SKM-1 (cell line): ENCODE results near the gene DPP10.

ENCODE experiments used
- DNase-seq: peaks from one replicate; lab custom pipeline; 2025; ENCODE audit not compliant: unreplicated experiment; lab: John Stamatoyannopoulos, UW

DPP10 gene

DNA sequence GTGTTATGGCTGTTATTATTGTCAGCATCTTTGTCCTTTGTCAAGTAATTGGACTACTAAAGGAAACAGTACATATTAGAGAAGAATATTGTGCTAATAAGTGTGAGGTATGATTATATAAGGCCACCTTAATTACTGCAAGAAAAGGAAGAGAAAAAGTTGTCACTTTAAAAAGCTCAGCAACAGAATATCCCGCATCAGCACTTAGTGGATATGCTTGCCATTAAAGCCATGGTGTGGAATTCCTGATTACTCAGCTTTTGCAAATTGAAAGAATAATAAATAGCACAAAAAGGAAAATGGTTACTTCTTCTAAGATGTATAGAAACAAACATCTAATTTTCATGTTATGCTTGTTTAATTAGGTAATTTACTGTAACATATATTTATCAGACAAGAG, 347.5 kb downstream of the DPP10 start:
- no peak for DNase-seq

DNA sequence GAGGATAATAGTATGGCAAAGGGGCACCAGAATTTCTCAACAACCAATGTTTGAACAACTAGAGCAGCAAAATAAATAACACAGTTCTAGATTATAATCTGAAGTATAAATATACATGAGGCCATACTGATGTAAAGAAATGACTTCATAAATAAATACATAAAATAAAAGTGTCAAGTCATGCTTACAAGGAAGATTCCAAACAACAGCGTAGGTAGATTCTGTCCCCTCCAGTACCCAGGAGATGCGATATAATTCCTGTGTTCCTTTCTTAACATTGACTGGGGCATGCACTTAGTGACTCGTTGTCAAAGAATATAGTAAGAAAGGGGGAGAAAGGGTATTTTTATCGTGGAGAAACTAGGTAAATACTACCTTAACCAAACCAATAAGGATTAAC, 355.1 kb downstream of the DPP10 start:
- no peak for DNase-seq

DNA sequence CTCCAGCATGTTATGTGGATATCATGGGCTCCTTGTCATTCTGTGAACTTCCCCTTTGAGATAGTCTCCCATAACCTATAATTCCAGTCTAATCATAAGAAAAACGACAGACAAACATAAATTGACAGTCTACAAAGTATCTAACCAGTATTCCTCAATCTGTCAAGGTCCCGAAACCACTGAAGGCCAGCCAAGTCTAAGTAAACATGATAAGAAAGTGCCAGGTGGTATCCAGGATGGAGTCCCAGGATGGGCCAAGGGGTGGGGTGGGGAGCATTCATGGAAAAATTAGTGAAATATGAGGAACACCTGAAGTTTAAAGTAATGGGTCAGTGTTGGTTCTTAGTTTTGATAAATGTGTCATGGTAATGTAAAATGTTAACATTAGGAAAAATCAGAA, 355.5 kb downstream of the DPP10 start:
- DNase-seq = no peak

DNA sequence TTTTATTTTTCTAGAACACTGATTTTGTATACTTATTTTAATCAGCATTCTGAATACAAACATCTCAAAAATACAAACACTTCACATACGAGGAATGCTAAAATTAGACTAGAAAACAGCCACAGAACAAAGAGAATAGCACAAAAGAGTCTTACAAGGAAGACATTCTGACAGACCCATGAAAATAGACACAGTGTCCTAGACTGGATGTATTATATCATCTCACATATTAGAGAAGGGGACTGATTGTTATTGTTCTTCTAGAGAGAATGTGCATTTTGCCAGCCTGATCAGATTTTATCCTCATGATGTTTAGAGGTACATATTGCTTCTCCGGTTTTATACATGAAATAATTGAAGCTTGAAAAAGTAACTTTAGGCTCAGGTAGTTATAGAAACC, 357.9 kb downstream of the DPP10 start:
- no peak for DNase-seq

DNA sequence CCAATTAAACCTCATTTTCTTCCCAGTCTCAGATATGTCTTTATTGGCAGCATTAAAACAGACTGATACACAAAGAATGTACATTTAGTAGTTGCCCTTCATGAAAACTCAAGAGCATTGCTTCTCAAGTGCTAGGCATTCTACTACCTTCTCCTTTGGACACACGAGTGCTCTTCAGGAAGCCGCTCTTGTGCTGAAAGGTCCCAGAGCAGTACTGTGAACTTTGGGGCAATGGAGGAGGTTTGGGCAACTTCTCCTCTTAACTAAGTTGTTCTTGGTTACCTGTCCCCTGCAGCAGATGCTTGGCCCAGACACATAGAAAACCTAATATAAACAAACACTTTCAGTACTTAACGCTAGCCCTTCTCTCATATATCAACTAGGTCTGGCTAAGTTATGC, 362.8 kb downstream of the DPP10 start:
- DNase-seq = no peak

DNA sequence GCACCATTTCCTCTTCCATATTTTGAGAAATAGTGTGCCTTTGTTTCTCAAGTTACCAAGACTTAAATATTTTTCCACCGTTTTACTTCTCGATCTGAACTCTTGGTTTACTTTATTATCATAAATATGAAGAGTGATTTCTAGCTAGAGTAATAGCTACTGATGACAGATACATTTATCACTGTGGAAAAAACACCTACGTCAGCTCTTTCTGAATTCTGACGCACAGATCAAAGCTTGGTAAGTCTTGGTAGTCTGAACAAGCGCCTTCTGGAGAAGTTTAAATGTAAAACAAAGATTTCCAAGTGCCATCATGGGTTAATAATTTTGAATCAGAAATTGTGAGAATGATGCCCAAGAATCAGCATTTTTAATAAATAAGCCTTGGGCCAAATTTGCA, 367.7 kb downstream of the DPP10 start:
- no peak for DNase-seq

DNA sequence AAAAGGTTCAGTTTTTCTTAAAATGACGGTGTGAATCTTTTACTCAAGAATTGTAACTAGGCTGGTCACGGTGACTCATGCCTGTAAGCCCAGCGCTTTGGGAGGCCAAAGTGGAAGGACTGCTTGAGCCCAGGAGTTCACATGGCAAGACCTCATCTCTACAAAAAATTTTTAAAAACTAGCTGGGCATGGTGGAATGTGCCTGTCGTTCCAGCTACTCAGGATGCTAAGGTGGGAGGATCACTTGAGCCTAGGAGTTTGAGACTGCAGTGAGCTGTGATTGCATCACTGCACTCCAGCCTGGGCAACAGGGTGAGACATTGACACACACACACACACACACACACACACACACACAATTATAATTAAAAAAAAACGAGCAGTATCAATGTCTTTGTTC, 369.8 kb downstream of the DPP10 start:
- no peak for DNase-seq

DNA sequence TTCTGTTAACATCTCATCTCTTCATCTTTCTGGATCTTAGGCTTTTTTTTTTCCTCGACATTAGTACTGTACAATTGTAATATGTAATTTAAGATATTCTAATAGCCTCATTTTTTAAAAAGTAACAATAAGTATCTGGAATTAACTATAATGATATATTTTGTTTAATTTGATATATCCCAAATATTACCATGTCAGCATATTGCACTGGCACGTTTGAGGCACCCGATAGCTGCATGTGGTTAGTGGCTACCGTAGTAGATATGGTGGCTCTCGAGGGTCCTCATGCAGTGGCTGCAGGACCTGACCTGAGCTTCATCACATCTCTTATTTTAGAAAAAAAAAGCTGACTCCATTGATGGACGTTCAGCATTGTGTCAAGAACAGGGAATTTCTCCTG, 371.9 kb downstream of the DPP10 start:
- no peak for DNase-seq

DNA sequence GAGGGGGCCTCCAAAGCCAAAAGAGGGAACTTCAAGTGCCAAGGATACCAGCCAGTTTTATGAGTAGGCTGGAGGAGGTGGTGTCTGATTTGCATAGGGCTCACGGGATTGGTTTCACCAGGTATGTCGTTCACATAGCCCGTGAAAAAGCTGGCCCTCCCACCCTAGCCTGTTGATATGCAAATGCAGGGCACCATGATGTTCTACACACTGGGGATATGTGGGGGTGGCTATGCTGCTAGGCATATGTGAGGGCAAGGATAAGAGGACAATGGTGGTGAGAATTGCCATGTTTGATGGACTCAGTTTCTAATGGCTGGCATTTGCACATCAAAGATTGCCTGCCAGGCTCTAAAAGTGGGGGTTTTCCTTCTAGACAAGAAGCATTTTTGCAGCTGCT, 378.6 kb downstream of the DPP10 start:
- DNase-seq = no peak

DNA sequence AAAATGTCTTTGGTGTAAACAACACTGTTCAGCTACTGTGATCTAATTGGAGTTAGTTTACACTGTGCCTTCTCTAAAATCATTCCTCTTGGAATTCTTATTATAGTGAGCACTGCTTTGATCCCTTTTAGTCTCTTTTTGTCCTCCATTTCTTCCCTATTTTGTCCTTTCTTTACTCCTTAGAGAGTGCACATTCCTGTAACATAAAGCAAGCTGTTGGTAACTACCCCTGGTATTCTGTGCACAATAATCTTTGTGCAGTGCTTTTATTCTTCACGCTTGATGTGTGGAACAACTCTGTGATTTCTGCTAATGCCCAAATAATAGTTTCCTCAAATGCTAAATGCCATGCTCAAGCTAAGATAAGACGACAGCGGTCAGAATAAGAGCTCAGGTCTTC, 401.5 kb downstream of the DPP10 start:
- DNase-seq = no peak

DNA sequence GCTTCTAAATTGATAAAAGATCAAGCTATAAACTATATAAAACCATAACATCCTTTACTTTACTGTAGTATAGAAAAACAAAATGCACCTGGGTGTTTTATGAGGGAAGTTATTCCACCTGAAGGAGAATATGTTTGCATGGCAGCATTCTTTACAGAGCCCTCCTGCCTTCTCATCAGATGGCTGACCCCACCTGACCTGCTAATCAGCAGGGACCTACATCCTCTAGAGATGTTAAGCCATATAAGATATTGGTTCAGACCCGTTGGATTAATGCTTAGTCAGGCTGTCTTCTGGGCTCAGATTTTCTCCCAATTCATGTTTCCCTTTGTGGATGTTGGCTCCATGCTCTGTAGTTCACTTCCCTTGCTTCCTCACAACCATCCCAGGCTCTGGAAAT, 414.8 kb downstream of the DPP10 start:
- DNase-seq = no peak

DNA sequence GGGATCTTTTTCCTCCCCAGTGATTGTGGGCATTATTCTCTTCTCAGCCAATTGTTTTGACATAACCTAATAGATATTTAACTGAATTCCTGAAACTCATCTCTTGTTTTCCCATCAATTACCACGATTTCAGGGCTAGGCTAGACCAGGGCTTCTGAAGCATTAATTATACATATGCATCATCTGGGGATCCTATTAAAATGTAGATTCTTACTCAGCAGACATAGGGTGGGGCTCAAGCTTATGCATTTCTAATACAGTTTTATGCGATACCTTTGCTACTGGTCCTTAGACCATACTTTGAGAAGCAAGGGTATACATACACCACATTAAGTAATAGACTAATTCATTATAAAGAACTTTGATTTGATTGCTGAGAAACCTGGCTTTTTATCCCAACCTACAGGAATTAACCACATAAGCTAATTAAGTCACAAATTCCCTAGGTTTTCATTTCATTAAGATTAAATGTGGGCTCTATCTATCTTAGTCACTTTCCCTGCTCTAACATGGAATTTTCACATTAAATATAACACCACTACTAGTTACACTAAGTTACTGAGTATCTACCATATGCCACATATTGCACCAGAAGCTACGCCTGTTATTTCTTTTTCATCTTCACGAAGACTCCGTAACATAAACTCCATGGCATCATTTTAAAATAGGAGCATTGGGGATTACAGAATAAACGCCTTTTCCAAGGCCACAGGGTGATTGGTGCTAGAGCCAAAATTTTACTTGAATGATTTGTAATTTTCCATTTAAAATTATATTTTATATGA, 417.5 kb downstream of the DPP10 start:
- no peak for DNase-seq

DNA sequence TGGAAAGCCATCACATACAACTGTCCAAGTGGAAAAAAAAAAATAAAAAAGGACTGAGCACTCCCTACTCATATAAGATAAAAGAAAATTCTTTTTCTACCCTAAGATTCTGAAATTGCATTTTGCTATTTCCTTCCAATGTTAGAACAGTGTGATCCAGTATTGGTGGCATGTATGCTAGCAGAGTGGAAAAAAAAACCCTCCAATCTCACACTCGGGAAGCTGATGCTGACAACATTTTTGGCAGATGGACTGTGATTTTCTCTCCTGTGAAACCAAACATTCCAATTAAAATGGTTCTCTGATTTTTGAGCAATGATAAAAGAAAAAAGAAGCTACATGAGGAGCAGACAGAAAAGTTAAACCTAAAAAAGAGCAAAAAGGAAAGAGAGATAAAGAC, 419.8 kb downstream of the DPP10 start:
- DNase-seq = no peak

DNA sequence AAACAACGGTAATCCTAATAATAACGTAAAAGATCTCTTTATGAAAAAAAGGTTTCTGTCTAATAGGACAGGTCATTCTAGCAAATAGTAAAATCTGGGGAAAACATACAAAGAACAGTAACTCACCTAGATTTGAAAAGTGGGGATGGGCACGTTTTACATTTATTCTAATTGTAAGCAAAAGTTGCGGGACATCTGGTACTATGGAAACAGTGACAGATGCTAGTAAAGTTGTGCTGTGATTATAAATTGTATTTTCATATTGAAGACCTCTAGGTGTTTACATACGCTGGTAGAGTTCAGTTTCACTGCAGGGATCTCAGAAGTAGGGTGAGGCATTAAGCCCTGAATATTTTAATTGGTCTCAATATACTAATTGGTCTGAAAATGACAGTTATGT, 422.5 kb downstream of the DPP10 start:
- no peak for DNase-seq

DNA sequence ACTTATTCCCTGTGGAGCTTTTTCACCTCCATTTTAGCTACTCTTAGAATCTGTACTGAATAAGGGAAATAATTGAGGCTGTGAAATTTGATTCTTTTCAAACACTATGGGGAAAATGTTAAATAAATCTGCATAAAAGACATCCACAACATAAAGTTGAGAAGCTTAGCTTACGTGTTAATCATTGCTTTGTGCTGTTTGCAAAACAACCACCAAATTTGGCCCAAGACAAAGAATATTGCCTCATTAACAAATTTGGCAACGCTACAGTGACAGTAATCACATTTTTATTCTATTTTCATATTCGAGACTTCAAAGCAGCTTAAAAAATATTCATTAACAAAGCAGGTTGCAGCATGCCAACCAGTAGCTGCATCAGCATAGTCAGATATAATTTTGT, 437.6 kb downstream of the DPP10 start:
- no peak for DNase-seq

DNA sequence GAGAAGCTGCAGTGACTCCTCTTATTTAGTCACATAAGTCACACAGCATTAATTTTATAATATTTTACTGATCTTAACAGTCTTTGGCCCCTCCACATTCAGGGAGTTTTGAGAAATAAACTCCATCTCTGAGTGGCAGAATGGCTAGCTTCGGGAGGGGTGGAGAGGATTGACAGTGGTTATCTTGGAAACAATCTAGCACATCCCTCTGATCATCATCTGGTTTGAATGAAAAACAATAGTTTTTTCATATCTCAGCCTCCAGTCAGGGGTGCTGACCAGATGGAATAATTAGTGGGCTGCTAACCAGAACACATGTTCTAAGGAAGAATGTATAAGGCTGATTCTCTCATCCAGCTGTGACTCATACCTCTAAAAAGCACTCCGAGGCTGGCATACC, 477.5 kb downstream of the DPP10 start:
- no peak for DNase-seq

DNA sequence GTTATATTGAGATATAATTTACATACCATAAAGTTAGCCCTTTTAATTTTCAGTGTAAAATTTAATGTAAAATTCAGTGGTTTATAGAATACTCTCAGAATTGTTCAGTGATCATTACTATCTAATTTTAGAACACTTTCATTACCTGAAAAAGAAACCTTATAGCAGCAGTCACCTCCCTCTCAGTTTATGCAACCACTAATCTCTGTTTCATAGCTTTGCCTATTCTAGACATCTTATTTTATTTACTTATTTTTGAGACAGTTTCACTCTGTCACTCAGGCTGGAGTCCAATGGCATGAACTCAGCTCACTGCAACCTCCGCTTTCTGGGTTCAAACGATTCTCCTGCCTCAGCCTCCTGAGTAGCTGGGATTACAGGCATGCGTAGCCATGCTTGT, 479.6 kb downstream of the DPP10 start:
- no peak for DNase-seq

DNA sequence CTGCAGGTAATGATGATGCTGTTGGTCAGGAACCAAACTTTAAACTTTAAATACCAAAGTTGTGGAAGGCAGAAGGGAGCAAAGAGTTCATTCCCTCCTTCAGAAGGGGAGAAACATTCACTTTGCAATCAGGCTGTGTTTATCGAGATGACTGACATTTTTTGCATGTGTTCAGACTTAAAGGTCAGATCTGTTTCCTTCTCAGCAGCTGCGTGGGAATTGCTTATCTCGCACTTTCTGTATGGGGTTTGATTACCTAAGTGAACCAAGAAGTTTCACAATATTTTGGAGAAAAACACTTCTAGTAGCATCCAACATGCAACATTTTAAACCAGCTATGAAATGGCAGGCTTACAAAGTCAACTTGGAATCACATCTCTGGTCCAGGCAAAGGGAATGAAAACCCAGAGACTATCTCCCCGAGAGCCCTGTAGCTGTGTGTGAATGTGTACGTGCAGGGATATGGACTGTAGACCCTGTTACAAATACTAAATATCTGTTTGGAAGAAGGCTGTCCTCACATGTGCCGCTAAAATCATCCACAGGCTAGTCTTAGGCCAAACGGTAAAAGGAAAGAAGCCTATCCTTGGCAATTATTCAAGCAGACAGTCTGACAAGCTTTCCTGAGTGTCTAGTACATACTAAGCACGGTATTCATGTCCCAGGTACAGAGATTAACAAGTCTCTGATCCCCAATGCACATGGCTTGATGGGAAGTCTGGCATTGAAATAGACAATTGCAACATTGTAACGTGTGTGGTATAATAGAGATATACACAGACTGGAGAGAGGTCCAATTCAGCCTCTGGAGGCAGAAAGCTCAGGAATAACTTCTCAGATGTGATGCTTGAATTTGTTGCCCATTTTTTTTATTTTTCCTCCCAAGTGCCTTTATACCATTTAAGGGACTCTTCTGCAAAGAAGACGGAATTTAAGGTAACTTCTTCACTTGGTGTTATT, 483.1 kb downstream of the DPP10 start:
- DNase-seq = no peak

DNA sequence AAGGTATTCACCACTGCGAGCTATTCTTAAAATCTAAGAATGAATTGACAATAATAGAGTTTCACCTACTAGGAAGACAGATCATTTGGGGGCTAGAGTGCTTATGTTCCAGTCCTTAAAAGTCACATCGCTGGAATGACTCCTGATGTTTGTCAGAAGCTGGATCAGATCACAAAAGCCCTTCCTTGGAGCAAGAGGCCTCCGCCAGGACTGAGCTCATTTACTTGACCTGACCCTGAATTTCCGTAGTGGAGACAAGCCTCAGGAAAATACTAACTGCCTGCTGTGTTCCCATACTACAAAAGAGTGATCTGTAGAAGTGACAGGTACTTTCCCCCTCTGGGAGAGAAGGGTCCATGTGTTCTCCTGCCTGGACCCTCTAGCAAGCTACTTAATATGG, 483.9 kb downstream of the DPP10 start:
- DNase-seq = no peak

DNA sequence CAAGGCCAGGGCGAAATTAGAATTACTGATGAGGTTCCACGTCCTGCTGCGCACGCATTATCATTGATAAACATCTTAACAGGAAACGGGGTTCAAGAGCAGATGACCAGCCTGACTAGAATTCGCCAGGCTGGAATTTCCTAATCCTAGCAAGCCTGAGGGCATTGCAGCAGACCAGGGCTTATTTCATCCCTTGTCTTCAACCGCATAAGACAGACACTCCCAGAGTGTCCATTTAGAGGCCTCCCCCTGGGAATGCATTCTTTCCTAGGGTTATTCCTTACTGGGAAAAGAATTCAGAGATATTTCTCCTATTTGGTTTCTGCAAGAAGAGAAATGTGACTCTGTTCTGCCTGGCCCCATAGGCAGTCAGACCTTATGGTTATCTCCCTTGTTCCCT, 486.8 kb downstream of the DPP10 start:
- DNase-seq = no peak

DNA sequence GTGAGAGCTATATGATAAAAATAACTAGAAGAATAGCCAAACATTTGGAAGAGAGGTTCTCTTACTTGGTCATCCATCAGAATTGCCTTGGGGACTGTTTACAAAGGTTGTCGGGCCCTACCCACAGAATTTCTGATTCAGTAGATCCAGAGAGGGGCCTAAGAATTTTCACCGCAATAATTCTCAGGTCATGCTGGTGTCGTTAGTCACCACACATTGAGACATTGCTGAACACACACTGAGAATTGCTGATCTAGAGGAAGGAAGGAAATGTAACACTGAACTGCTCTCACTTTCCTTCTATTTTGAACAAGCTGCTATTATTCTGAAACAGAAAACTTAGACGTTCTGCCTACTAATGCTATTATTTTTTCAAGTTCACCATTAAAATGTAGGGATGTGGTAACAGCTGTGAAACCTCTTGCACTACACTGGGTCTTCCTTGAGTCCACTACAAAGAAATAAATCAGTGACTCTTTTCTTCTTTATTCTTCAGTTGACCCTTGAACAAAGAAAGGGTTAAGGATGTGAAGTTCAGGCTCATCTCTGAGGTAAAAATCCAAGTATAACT, 491.3 kb downstream of the DPP10 start:
- no peak for DNase-seq

DNA sequence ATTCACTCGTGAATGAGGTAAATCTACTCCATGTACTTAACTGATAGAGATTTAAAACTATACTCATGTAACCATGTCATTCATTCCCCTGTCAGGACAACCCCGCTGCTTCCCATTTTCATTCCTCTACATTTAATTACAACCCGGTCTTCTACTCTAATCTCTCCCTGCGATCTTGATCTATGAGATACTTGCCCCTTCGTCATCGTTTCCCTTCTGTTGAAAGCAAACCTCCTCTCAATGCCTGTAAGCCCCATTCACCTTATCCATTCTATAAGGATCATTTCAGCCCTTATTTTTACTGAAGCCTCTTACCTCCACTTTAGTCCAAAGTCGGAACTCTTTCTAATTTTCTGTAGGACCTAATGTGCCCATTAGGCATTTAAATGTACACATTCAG, 492.6 kb downstream of the DPP10 start:
- no peak for DNase-seq
